ENCODE data around the gene MED25. TPM values are rescaled to one million over a fixed set of nuclear protein-coding genes. Genes with fewer than 3 reads are reported as not detected.

The MED25 gene
- total and polyA plus RNA-seq, 2 of the 8 experiments (the other 6 are each of a cell fraction or from before 2014, with no cell fraction given) = 21.6 to 71.4 TPM

GRCh38 chr19:49836176-49837008, 18.3 kb downstream of the MED25 start:
- Histone ChIP-seq H3K27me3 (replicated peaks in 1 of 4; ENCODE audit: control insufficient read depth in 3 of 4, extremely low read depth in 1 of 4, insufficient read depth in 3 of 4, low read length in 3 of 4) (no peaks in the 10 kb centered on the region), H3K79me1 (ENCODE audit: low read depth, low read length) (no peaks in the 10 kb centered on the region), H4K8ac (ENCODE audit: extremely low read depth, insufficient read depth, low read length) (no peak overlapping the region), H3K56ac (replicated peaks; ENCODE audit: insufficient read length, low read depth, low read length) (no peak overlapping the region), H2BK12ac (ENCODE audit: low read depth, low read length) (no peak overlapping the region), H3K79me2 (ENCODE audit: control insufficient read depth in 1 of 2, insufficient read depth in 2 of 2, low read length in 2 of 2) (no peaks in the 10 kb centered on the region), H2BK20ac (ENCODE audit: low read length) (no peak overlapping the region), H3K23me2 (ENCODE audit: low read depth, low read length) (no peaks in the 10 kb centered on the region), H3K4me1 (replicated peaks in 1 of 4; ENCODE audit: control insufficient read depth in 3 of 4, insufficient read depth in 4 of 4, low read length in 3 of 4) (no peaks in the 10 kb centered on the region), H3K27ac (ENCODE audit: low read depth, low read length) (no peak overlapping the region), H4K20me1 (replicated peaks in 1 of 2; ENCODE audit: control insufficient read depth in 1 of 2, insufficient read depth in 2 of 2, low read length in 2 of 2) (peaks cover 1 to 5% of the 10 kb centered on the region in 2 experiments), H3K14ac (ENCODE audit: insufficient read length) (no peak overlapping the region), H2BK15ac (ENCODE audit: low read length) (no peak overlapping the region), H3K36me3 (ENCODE audit: control insufficient read depth in 2 of 4, insufficient read depth in 4 of 4, low read length in 3 of 4) (peaks cover 14 to 42% (median 32%) of the 10 kb centered on the region in 4 experiments; a peak in 6 of 8 replicates), H2AK5ac (ENCODE audit: low read depth, low read length) (no peak overlapping the region), H2AFZ (ENCODE audit: low read length) (no peak overlapping the region), H3K23ac (ENCODE audit: insufficient read length) (no peak overlapping the region), H3K9ac (replicated peaks in 1 of 4; ENCODE audit: extremely low read depth in 1 of 4, low read depth in 3 of 4, low read length in 3 of 4) (no peak overlapping the region), H2BK120ac (replicated peaks; ENCODE audit: low read depth, low read length) (no peak overlapping the region), H3K18ac (ENCODE audit: extremely low read depth, low read length) (no peak overlapping the region), H2BK5ac (ENCODE audit: low read depth, low read length) (no peak overlapping the region), H3K4me2 (ENCODE audit: insufficient read depth in 1 of 2, low read depth in 2 of 2, low read length in 2 of 2) (no peak overlapping the region), H4K91ac (replicated peaks; ENCODE audit: insufficient read length, low read length) (no peak overlapping the region), H3K4me3 (ENCODE audit: extremely low read depth in 1 of 4, insufficient read depth in 2 of 4, low read depth in 3 of 4, low read length in 4 of 4) (no peak overlapping the region), H3K4ac (replicated peaks; ENCODE audit: insufficient read length, low read depth, low read length) (no peak overlapping the region), H4K5ac (ENCODE audit: insufficient read length, low read depth, low read length) (no peak overlapping the region), H3K9me3 (ENCODE audit: insufficient read depth in 2 of 2, low read depth in 1 of 2, low read length in 1 of 2) (no peaks in the 10 kb centered on the region)
- FAIRE-seq (no peak), DNase-seq (ENCODE audit: low read depth in 1 of 2, low spot score in 2 of 2) (no peak)
- TF ChIP-seq CBX5 (IDR thresholded peaks at IDR 0.05; ENCODE audit: low read depth, low read length) = no peak
- TF ChIP-seq JUN (IDR thresholded peaks at IDR 0.05; ENCODE audit: low read depth, low read length) = no peak
- TF ChIP-seq SAP30 (IDR thresholded peaks at IDR 0.05; ENCODE audit: insufficient read depth, insufficient replicate concordance, low read length) = no peak
- no peak for TF ChIP-seq TEAD4 (IDR thresholded peaks at IDR 0.05; ENCODE audit: low read depth, low read length)
- TF ChIP-seq CTBP2 (IDR thresholded peaks at IDR 0.05; ENCODE audit: borderline replicate concordance, insufficient read depth, insufficient read length, low read length) = no peak
- TF ChIP-seq EP300 (IDR thresholded peaks at IDR 0.05; ENCODE audit: borderline replicate concordance in 1 of 2, low read depth in 2 of 2, low read length in 2 of 2) = no peak
- no peak for TF ChIP-seq ZNF274 (IDR thresholded peaks at IDR 0.05; ENCODE audit: borderline replicate concordance, extremely low read depth, low read length)
- no peak for TF ChIP-seq POU5F1 (IDR thresholded peaks at IDR 0.05; ENCODE audit: low read depth, low read length)
- TF ChIP-seq RNF2 (IDR thresholded peaks at IDR 0.05; ENCODE audit: borderline replicate concordance, low read depth, low read length, missing control alignments, poor library complexity, severe bottlenecking) = no peak
- no peak for TF ChIP-seq SP2 (IDR thresholded peaks at IDR 0.05; ENCODE audit: low read length)
- WGBS, 2 experiments (ENCODE audit: extremely low coverage in 1 of 2, insufficient coverage in 1 of 2, insufficient read length in 1 of 2, insufficient replicate concordance in 2 of 2, low coverage in 1 of 2, low lambda C conversion rate in 2 of 2, missing lambda C conversion rate in 1 of 2) = 96% methylated on average over 15 of the region's 20 CpGs; no CpG with 5 or more reads in 1 of the 2 experiments
- ChIA-PET CTCF (ENCODE audit: partially characterized antibody) (interaction anchor here (0.8 to 1.0 kb wide), 4 partner anchors 8 to 152 kb away, joined by 3 to 4 read pairs (median 3); no protein-coding TSS in a partner anchor), POLR2A (ENCODE audit: partially characterized antibody) (interaction anchor here (0.9 to 2.3 kb wide), 7 partner anchors 8 to 24 kb away, joined by 4 to 10 read pairs (median 5); no protein-coding TSS in a partner anchor)
